Endothelial cell of umbilical vein (primary cell): Measurements from ENCODE around the gene SLC44A2. TPM values are rescaled to one million over a fixed set of nuclear protein-coding genes. Genes with fewer than 3 reads are reported as not detected.

Experiments
- BruUV-seq: library from RNA; stranded (reverse); fragments of 400-500 nt; replicated peaks from 2 replicates; lab custom pipeline; 2021; lab: Mats Ljungman, UMichigan
- CTCF ChIA-PET: fragments of 300-600, 350-600 bp; sonication (Branson Sonifier 250); formaldehyde crosslinking; loops from one replicate; lab custom pipeline; 2021; ENCODE audit warnings: antibody characterized with exemption, inconsistent platforms; lab: Charles Lee
- POLR2A ChIA-PET: fragments of 300-600, 350-600 bp; sonication (Branson Sonifier 250); formaldehyde crosslinking; loops from one replicate; lab custom pipeline; 2021; ENCODE audit warnings: antibody characterized with exemption, inconsistent platforms; lab: Charles Lee
- DNase-seq: peaks from one replicate; pipeline ENCODE4 v3.0.0-alpha.2; 2011; ENCODE audit warnings: low read depth, low spot score
- FAIRE-seq: peaks from 2 replicates; lab custom pipeline; 2011; peaks lifted over from hg19 to GRCh38; lab: Jason Lieb, UNC
- H2AFZ ChIP-seq: 2 replicates; pipeline ENCODE4 v1.6.0; 2012; ENCODE audit warnings: low read depth, low read length, control low read depth, inconsistent platforms
- H3K27ac ChIP-seq: 2 replicates; pipeline ENCODE4 v1.5.1; 2011; ENCODE audit warnings: low read depth, mild to moderate bottlenecking, control low read depth, low read length, moderate library complexity; ENCODE audit not compliant: insufficient read depth
- H3K27me3 ChIP-seq, 2 experiments: 2 replicates each; pipeline versions ENCODE4 v1.6.0 to v1.6.1; 2011; ENCODE audit warnings: low read length in 2 of 2, mixed read lengths in 1 of 2; ENCODE audit not compliant: control insufficient read depth in 2 of 2, insufficient read depth in 2 of 2
- H3K36me3 ChIP-seq, 2 experiments: 2 replicates in 1 of 2; 3 replicates in 1 of 2; pipeline ENCODE4 v1.5.1; 2011; ENCODE audit warnings: low read length in 2 of 2, mild to moderate bottlenecking in 1 of 2, moderate library complexity in 1 of 2; ENCODE audit not compliant: control insufficient read depth in 2 of 2, insufficient read depth in 2 of 2; ENCODE audit errors: extremely low read depth in 1 of 2
- H3K4me1 ChIP-seq: 3 replicates; pipeline ENCODE4 v1.5.1; 2011; ENCODE audit warnings: mild to moderate bottlenecking, low read length; ENCODE audit not compliant: control insufficient read depth, insufficient read depth; ENCODE audit errors: extremely low read depth
- H3K4me2 ChIP-seq: 2 replicates; pipeline ENCODE4 v1.6.1; 2011; ENCODE audit warnings: low read length, control low read depth, mixed read lengths; ENCODE audit not compliant: insufficient read depth
- H3K4me3 ChIP-seq, 3 experiments: fragments of 200-600 bp in 1 of 3; sonication (generic), shearing (Covaris generic) in 1 of 3; replicated peaks in 1 of 3; 2 replicates each; pipeline ENCODE4 v1.5.1; 2011 to 2016; ENCODE audit warnings: control low read depth in 3 of 3, low read length in 3 of 3, mild to moderate bottlenecking in 2 of 3, inconsistent platforms in 1 of 3, low read depth in 1 of 3, moderate library complexity in 1 of 3; ENCODE audit not compliant: insufficient read depth in 1 of 3
- H3K79me2 ChIP-seq: 2 replicates; pipeline ENCODE4 v1.6.0; 2012; ENCODE audit warnings: low read length, inconsistent platforms; ENCODE audit not compliant: control insufficient read depth, insufficient read depth
- H3K9ac ChIP-seq: replicated peaks from 2 replicates; pipeline ENCODE3; 2011; ENCODE audit warnings: low read length, control low read depth; ENCODE audit not compliant: insufficient read depth; ENCODE audit errors: extremely low read depth
- H3K9me1 ChIP-seq: replicated peaks from 3 replicates; pipeline ENCODE4 v1.6.0; 2011; ENCODE audit warnings: mild to moderate bottlenecking, low read length; ENCODE audit not compliant: control insufficient read depth, insufficient read depth; ENCODE audit errors: extremely low read depth
- H3K9me3 ChIP-seq: replicated peaks from 2 replicates; pipeline ENCODE4 v1.5.1; 2012; ENCODE audit warnings: low read length, inconsistent platforms; ENCODE audit not compliant: control insufficient read depth, insufficient read depth
- H4K20me1 ChIP-seq: replicated peaks from 2 replicates; pipeline ENCODE3; 2011; ENCODE audit warnings: mild to moderate bottlenecking, low read length; ENCODE audit not compliant: control insufficient read depth, insufficient read depth; ENCODE audit errors: extremely low read depth
- GATA2 ChIP-seq: IDR thresholded peaks from 2 replicates; pipeline ENCODE4 v1.7.0; 2011; ENCODE audit warnings: low read depth, mild to moderate bottlenecking, moderate library complexity, mixed read lengths, low read length; ENCODE audit not compliant: insufficient read length, insufficient read depth
- JUN ChIP-seq: IDR thresholded peaks from 2 replicates; pipeline ENCODE4 v1.6.1; 2011; ENCODE audit warnings: borderline replicate concordance, low read depth; ENCODE audit not compliant: insufficient read length, insufficient read depth
- MYC ChIP-seq: IDR thresholded peaks from one replicate; pipeline ENCODE4 v1.6.1; 2011; ENCODE audit warnings: mild to moderate bottlenecking, low read depth, low read length
- dilution Hi-C: fragments of 300-500 bp; cut with MboI; formaldehyde crosslinking; loops from one replicate; pipeline ENCODE4 v1.15.0; 2019; ENCODE audit warnings: low sequenced_read_pairs; ENCODE audit not compliant: extremely low pct_ligation_motif_present
- intact Hi-C: fragments of 100-400 bp; cut with micrococcal nuclease; formaldehyde crosslinking; loops from one replicate; pipeline ENCODE4 v1.10.0; 2022
- polyA plus RNA-seq, 4 experiments: library from polyadenylated mRNA; depleted of rRNA in 3 of 4; stranded (reverse) in 3 of 4; unstranded in 1 of 4; fragments of >200 nt; gene quantifications; 2 replicates each; pipeline versions ENCODE4 v1.2.1 to v1.2.3, GENCODE V29; 2011 to 2012; ENCODE audit warnings: missing spikeins in 1 of 4
- total RNA-seq: library from RNA; stranded (reverse); gene quantifications from 2 replicates; pipeline ENCODE4 v1.2.3, GENCODE V29; 2021
- TF ChIP-seq, protein P1 (sequence below): IDR thresholded peaks from 2 replicates; pipeline ENCODE4 v1.6.1; 2011; ENCODE audit not compliant: insufficient read depth, insufficient read length
- TF ChIP-seq, protein P2 (sequence below), 2 donors: IDR thresholded peaks; 1 replicate in 1 of 2; 2 replicates in 1 of 2; pipeline ENCODE4 v1.5.1; 2011; ENCODE audit warnings: low read length in 2 of 2, mild to moderate bottlenecking in 2 of 2, moderate library complexity in 2 of 2, control low read depth in 1 of 2, inconsistent platforms in 1 of 2, low read depth in 1 of 2; ENCODE audit not compliant: insufficient read depth in 1 of 2; ENCODE audit errors: extremely low read depth in 1 of 2

Gene SLC44A2
- total and polyA plus RNA-seq, 2 donors (not counting 3 experiments of a cell fraction or from before 2014, with no cell fraction given), result 97.7 to 130 TPM

DNA sequence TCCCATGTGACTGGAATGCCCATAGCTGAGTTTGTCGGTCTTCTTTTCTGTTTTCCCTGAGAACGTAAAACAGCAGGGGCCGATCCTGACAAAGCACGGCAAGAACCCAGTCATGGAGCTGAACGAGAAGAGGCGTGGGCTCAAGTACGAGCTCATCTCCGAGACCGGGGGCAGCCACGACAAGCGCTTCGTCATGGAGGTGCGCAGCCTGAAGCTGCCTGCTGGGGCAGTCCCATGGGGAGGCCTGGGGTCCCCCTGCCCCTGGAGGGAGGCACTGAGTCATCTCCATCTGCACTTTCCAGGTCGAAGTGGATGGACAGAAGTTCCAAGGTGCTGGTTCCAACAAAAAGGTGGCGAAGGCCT is 57.7 kb downstream of the SLC44A2 start:
- no peak for FAIRE-seq

More for the DNA sequence above, 57.7 kb downstream of the SLC44A2 start:
- Histone ChIP-seq H3K27me3 (no peaks in the 10 kb centered on the region), H3K4me1 (no peaks in the 10 kb centered on the region), H3K27ac (no peak overlapping the region), H3K9ac (no peak overlapping the region), H3K4me2 (no peak overlapping the region), H3K9me3 (no peaks in the 10 kb centered on the region), H3K79me2 (peaks cover 11% of the 10 kb centered on the region), H3K9me1 (no peaks in the 10 kb centered on the region), H2AFZ (no peak overlapping the region), H3K36me3 (peaks cover 43 to 79% of the 10 kb centered on the region in 2 experiments), H3K4me3 (no peak overlapping the region), H4K20me1 (no peaks in the 10 kb centered on the region)
- intact Hi-C loops, result no loop called here
- BruUV-seq, result no TSS peak
- POLR2A ChIA-PET, result no interaction called here
- dilution Hi-C loops, result no loop called here
- no peak for DNase-seq
- CTCF ChIA-PET, result interaction anchor here (0.6 to 0.9 kb wide), 3 partner anchors 13 to 42 kb away, joined by 3 to 5 read pairs (median 3); no protein-coding TSS in a partner anchor
- TF ChIP-seq, protein P1, sequence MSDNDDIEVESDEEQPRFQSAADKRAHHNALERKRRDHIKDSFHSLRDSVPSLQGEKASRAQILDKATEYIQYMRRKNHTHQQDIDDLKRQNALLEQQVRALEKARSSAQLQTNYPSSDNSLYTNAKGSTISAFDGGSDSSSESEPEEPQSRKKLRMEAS, result no peak
- TF ChIP-seq GATA2 (no peak), MYC (no peak), JUN (no peak)
- TF ChIP-seq, protein P2, sequence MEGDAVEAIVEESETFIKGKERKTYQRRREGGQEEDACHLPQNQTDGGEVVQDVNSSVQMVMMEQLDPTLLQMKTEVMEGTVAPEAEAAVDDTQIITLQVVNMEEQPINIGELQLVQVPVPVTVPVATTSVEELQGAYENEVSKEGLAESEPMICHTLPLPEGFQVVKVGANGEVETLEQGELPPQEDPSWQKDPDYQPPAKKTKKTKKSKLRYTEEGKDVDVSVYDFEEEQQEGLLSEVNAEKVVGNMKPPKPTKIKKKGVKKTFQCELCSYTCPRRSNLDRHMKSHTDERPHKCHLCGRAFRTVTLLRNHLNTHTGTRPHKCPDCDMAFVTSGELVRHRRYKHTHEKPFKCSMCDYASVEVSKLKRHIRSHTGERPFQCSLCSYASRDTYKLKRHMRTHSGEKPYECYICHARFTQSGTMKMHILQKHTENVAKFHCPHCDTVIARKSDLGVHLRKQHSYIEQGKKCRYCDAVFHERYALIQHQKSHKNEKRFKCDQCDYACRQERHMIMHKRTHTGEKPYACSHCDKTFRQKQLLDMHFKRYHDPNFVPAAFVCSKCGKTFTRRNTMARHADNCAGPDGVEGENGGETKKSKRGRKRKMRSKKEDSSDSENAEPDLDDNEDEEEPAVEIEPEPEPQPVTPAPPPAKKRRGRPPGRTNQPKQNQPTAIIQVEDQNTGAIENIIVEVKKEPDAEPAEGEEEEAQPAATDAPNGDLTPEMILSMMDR (IDR thresholded peaks at IDR 0.05; ENCODE audit: extremely low read depth in 1 of 2, insufficient read depth in 1 of 2, low read depth in 1 of 2, low read length in 2 of 2), result no peak
